IPS-20b (cell line): ENCODE data around the gene UBIAD1.
"Not testable (repeated sequence)": the region's sequence is repeated elsewhere in the genome, so short reads cannot be mapped to it uniquely, and the experiment has no call there.

Source experiments
- H3K27ac ChIP-seq: one replicate; pipeline ENCODE4 v1.5.1; 2013; ENCODE audit warnings: low read length
- H3K27me3 ChIP-seq: 2 replicates; pipeline ENCODE4 v1.6.1; 2013; ENCODE audit warnings: mild to moderate bottlenecking, low read length, inconsistent platforms; ENCODE audit not compliant: insufficient read depth
- H3K36me3 ChIP-seq: 2 replicates; pipeline ENCODE4 v1.6.1; 2013; ENCODE audit warnings: low read depth, mild to moderate bottlenecking, inconsistent platforms, low read length, moderate library complexity; ENCODE audit not compliant: insufficient read depth
- H3K4me1 ChIP-seq: 2 replicates; pipeline ENCODE4 v1.6.1; 2013; ENCODE audit warnings: mild to moderate bottlenecking, control low read depth, inconsistent platforms, low read length, moderate library complexity; ENCODE audit not compliant: insufficient read depth
- H3K4me3 ChIP-seq: 2 replicates; pipeline ENCODE4 v1.5.1; 2013; ENCODE audit warnings: mild to moderate bottlenecking, low read length, inconsistent platforms
- H3K9ac ChIP-seq: 2 replicates; pipeline ENCODE4 v1.6.1; 2013; ENCODE audit warnings: low read depth, mild to moderate bottlenecking, inconsistent platforms, low read length, moderate library complexity
- H3K9me3 ChIP-seq: 2 replicates; pipeline ENCODE4 v1.6.1; 2013; ENCODE audit warnings: mild to moderate bottlenecking, low read depth, low read length, inconsistent platforms; ENCODE audit not compliant: insufficient read depth

Gene UBIAD1

GRCh38 chr1:11298390-11299224 lies 25.6 kb downstream of the UBIAD1 start:
- H3K27ac ChIP-seq: no peak overlapping the region
- peak overlapping the region; percentile 35; the same call in 1 of the 2 replicates for H3K9ac ChIP-seq
- H3K27me3 ChIP-seq: no peaks in the 10 kb centered on the region
- no peaks in the 10 kb centered on the region for H3K9me3 ChIP-seq
- no peak overlapping the region for H3K4me3 ChIP-seq
- no peaks in the 10 kb centered on the region; the same call in 1 of the 2 replicates for H3K4me1 ChIP-seq
- H3K36me3 ChIP-seq: peaks cover 15% of the 10 kb centered on the region

GRCh38 chr1:11299225-11299574 lies 26.2 kb downstream of the UBIAD1 start:
- no peaks in the 10 kb centered on the region; the same call in 1 of the 2 replicates for H3K4me1 ChIP-seq
- peaks cover 15% of the 10 kb centered on the region for H3K36me3 ChIP-seq
- peak overlapping the region; percentile 35; the same call in 1 of the 2 replicates for H3K9ac ChIP-seq
- no peak overlapping the region for H3K4me3 ChIP-seq
- H3K9me3 ChIP-seq: no peaks in the 10 kb centered on the region
- no peaks in the 10 kb centered on the region for H3K27me3 ChIP-seq
- no peak overlapping the region for H3K27ac ChIP-seq

- no peak overlapping the region for H3K9ac ChIP-seq
- no peaks in the 10 kb centered on the region for H3K9me3 ChIP-seq
- no peak overlapping the region for H3K4me3 ChIP-seq
- no peaks in the 10 kb centered on the region for H3K36me3 ChIP-seq
- H3K4me1 ChIP-seq: no peaks in the 10 kb centered on the region; the same call in 1 of the 2 replicates
- no peaks in the 10 kb centered on the region for H3K27me3 ChIP-seq
- H3K27ac ChIP-seq: no peak overlapping the region
These were observed 28.6 kb downstream of the UBIAD1 start for GRCh38 chr1:11301601-11302000.

GRCh38 chr1:11302366-11302765 lies 29.4 kb downstream of the UBIAD1 start:
- no peak overlapping the region for H3K4me3 ChIP-seq
- H3K9me3 ChIP-seq: no peaks in the 10 kb centered on the region
- H3K4me1 ChIP-seq: no peaks in the 10 kb centered on the region; the same call in 1 of the 2 replicates
- no peak overlapping the region for H3K9ac ChIP-seq
- H3K27me3 ChIP-seq: no peaks in the 10 kb centered on the region
- no peak overlapping the region for H3K27ac ChIP-seq
- no peaks in the 10 kb centered on the region for H3K36me3 ChIP-seq

GRCh38 chr1:11305516-11305915 lies 32.5 kb downstream of the UBIAD1 start:
- not testable (repeated sequence) for H3K9me3 ChIP-seq, H3K4me3 ChIP-seq, H3K27me3 ChIP-seq, H3K27ac ChIP-seq, H3K9ac ChIP-seq, H3K4me1 ChIP-seq, H3K36me3 ChIP-seq

GRCh38 chr1:11307852-11308251 lies 34.9 kb downstream of the UBIAD1 start:
- Histone ChIP-seq H3K27ac (no peak overlapping the region), H3K36me3 (no peaks in the 10 kb centered on the region), H3K4me1 (peaks cover 8% of the 10 kb centered on the region), H3K9me3 (no peaks in the 10 kb centered on the region), H3K27me3 (no peaks in the 10 kb centered on the region), H3K4me3 (no peak overlapping the region), H3K9ac (no peak overlapping the region)

GRCh38 chr1:11308699-11309224 lies 35.8 kb downstream of the UBIAD1 start:
- Histone ChIP-seq H3K4me1 (peaks cover 8% of the 10 kb centered on the region), H3K36me3 (no peaks in the 10 kb centered on the region), H3K27ac (no peak overlapping the region), H3K4me3 (no peak overlapping the region), H3K27me3 (no peaks in the 10 kb centered on the region), H3K9ac (no peak overlapping the region), H3K9me3 (no peaks in the 10 kb centered on the region)

- no peak overlapping the region for H3K27ac ChIP-seq
- H3K36me3 ChIP-seq: no peaks in the 10 kb centered on the region
- H3K4me3 ChIP-seq: no peak overlapping the region
- H3K9me3 ChIP-seq: no peaks in the 10 kb centered on the region
- no peaks in the 10 kb centered on the region for H3K27me3 ChIP-seq
- H3K4me1 ChIP-seq: peaks cover 8% of the 10 kb centered on the region
- no peak overlapping the region for H3K9ac ChIP-seq
These were observed 36.4 kb downstream of the UBIAD1 start for GRCh38 chr1:11309385-11309784.

- Histone ChIP-seq H3K9me3 (no peaks in the 10 kb centered on the region), H3K27ac (no peak overlapping the region), H3K27me3 (no peaks in the 10 kb centered on the region), H3K9ac (no peak overlapping the region), H3K4me1 (peaks cover 8% of the 10 kb centered on the region), H3K36me3 (no peaks in the 10 kb centered on the region), H3K4me3 (no peak overlapping the region)
These were observed 39.1 kb downstream of the UBIAD1 start for GRCh38 chr1:11311816-11312755.

GRCh38 chr1:11314959-11315358 lies 42.0 kb downstream of the UBIAD1 start:
- no peak overlapping the region for H3K27ac ChIP-seq
- no peak overlapping the region for H3K9ac ChIP-seq
- no peaks in the 10 kb centered on the region for H3K9me3 ChIP-seq
- no peaks in the 10 kb centered on the region for H3K27me3 ChIP-seq
- H3K4me1 ChIP-seq: peaks cover 8% of the 10 kb centered on the region
- H3K36me3 ChIP-seq: no peaks in the 10 kb centered on the region
- H3K4me3 ChIP-seq: no peak overlapping the region

- Histone ChIP-seq H3K9me3 (no peaks in the 10 kb centered on the region), H3K27me3 (no peaks in the 10 kb centered on the region), H3K27ac (no peak overlapping the region), H3K4me3 (no peak overlapping the region), H3K36me3 (no peaks in the 10 kb centered on the region), H3K4me1 (peaks cover 4% of the 10 kb centered on the region), H3K9ac (no peak overlapping the region)
These were observed 43.7 kb downstream of the UBIAD1 start for GRCh38 chr1:11316701-11317100.
